ENCODE data around the gene BEGAIN.

GRCh38 chr14:100584056-100585031, 2.9 kb downstream of the BEGAIN start:
- TF ChIP-seq POLR2A (IDR thresholded peaks at IDR 0.05; ENCODE audit: low read depth, low read length): no peak
- no peak for TF ChIP-seq TAF1 (IDR thresholded peaks at IDR 0.05; ENCODE audit: borderline replicate concordance, low read depth, low read length)

Data from GM12892 (cell line).